Muscle layer of colon (tissue), 2 donors: ENCODE measurements around the gene POGZ.

ENCODE experiments used
- H3K27ac ChIP-seq: one replicate; pipeline ENCODE4 v1.7.0; 2013; ENCODE audit warnings: low read depth, mild to moderate bottlenecking, low read length, moderate library complexity
- H3K27me3 ChIP-seq, 2 donors: one replicate each; pipeline ENCODE4 v1.7.0; 2013; ENCODE audit warnings: low read length in 2 of 2, mild to moderate bottlenecking in 2 of 2; ENCODE audit not compliant: insufficient read depth in 2 of 2, control insufficient read depth in 1 of 2
- H3K36me3 ChIP-seq: one replicate; pipeline ENCODE4 v1.7.0; 2013; ENCODE audit warnings: mild to moderate bottlenecking, low read length; ENCODE audit not compliant: insufficient read depth
- H3K4me1 ChIP-seq: one replicate; pipeline ENCODE4 v1.7.0; 2013; ENCODE audit warnings: mild to moderate bottlenecking, low read length; ENCODE audit not compliant: insufficient read depth
- H3K4me3 ChIP-seq, 2 donors: one replicate each; pipeline ENCODE4 v1.7.0; 2013; ENCODE audit warnings: low read length in 2 of 2, low read depth in 1 of 2, mild to moderate bottlenecking in 1 of 2, moderate library complexity in 1 of 2
- H3K9ac ChIP-seq: one replicate; pipeline ENCODE4 v1.7.0; 2013; ENCODE audit warnings: low read length
- H3K9me3 ChIP-seq: one replicate; pipeline ENCODE4 v1.7.0; 2013; ENCODE audit warnings: mild to moderate bottlenecking, low read length
- donor health status: abdominal sarcoma.
- donor health status: Adenocarcinoma of cecum.

Gene POGZ

DNA sequence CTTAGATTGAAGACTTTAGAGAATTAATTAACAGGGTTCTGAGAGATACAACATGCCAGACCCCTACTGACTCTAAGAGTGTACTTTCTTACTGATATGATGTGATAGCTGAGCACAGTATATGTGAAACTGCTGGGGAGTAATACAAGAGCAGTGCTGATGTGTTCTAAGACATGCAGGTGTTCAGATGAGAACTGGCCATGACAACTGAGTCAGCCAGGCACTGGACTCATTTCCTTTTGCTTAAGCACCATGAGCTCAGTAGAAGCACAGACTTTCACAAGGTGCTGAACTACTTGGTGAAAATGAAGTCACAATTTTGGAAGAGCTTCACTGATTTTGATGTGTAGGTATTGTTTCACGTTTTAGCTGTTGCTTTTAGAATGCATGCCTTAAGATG lies 15.9 kb upstream of the POGZ start:
- Histone ChIP-seq H3K27ac (no peak overlapping the region), H3K4me1 (peaks cover 10% of the 10 kb centered on the region), H3K27me3 (no peaks in the 10 kb centered on the region), H3K9me3 (no peaks in the 10 kb centered on the region), H3K4me3 (no peak overlapping the region), H3K36me3 (no peaks in the 10 kb centered on the region), H3K9ac (no peak overlapping the region)

DNA sequence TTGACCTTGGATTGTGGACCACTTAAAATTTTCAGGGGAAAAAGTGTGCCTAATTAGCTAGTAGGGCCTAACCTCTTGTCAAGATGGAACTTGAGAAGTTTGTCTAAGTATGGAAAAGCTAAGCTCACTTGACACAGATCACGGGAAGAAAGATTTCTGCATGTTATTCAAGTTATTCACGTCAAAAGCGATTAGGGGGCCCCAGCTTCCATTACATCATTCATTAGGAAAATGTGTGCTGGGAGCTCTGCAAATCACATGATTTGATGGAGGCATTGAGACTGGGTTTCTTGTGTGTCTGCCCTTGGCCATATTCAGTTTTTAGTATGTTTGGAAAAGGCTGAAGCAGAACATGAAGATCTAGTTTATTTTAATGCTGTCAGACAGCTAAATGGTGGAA lies 15.5 kb upstream of the POGZ start:
- Histone ChIP-seq H3K4me3 (no peak overlapping the region), H3K9me3 (no peaks in the 10 kb centered on the region), H3K27me3 (no peaks in the 10 kb centered on the region), H3K36me3 (no peaks in the 10 kb centered on the region), H3K9ac (no peak overlapping the region), H3K4me1 (peaks cover 10% of the 10 kb centered on the region), H3K27ac (no peak overlapping the region)

DNA sequence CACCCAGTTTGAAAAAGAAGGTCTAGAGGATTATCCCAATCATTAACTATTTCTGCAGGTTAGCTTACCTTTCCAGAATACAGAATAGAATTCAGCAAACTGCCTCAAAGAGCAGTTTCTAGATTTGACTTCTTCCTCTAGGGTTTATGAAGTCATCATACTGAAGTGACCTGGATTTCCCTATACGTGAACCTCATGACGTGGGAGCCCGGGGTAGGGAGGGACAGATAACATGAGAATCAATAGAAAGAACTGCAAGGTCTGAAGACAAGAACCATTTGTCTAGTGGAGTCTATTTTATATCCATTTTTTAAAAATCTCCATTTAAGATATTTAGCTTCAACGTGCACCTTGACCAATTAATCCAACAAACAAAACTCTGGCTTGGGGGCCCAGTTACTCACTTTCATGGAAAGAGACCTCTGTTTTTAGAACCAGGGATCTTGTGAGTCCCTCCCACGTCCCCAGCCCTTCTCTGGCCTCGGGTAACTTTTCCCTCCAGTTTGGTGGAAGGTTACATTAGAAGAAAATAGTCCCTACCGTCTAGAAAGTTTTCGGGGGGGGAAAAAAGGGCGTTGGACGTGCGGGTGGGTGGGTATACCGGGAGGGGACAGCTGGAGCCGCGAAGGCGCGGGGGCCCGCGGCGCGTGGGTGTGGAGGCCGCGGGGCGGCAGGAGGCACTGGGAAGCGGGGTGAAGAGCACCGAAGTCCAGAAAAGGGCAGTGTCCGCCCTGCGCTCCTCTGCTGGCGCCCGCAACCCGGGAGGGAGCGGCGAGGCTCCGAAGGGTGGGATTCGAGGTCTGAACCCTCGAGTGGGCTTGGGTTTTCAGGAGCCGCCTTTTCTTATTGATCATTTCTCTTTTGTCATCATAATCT lies 13.8 kb upstream of the POGZ start:
- H3K27ac ChIP-seq: peak overlapping the region; percentile 41
- no peaks in the 10 kb centered on the region for H3K36me3 ChIP-seq
- no peaks in the 10 kb centered on the region for H3K27me3 ChIP-seq
- peaks cover 10% of the 10 kb centered on the region for H3K4me1 ChIP-seq
- H3K9ac ChIP-seq: peak overlapping the region; percentile 15
- H3K4me3 ChIP-seq: peak overlapping the region; percentile 18 to 59
- no peaks in the 10 kb centered on the region for H3K9me3 ChIP-seq

- Histone ChIP-seq H3K27me3 (no peaks in the 10 kb centered on the region), H3K9me3 (no peaks in the 10 kb centered on the region), H3K36me3 (no peaks in the 10 kb centered on the region), H3K4me3 (no peak overlapping the region), H3K9ac (no peak overlapping the region), H3K27ac (no peak overlapping the region), H3K4me1 (no peaks in the 10 kb centered on the region)
Measured at GRCh38 chr1:151465026-151465425, 5.7 kb upstream of the POGZ start.

- Histone ChIP-seq H3K27ac (no peak overlapping the region), H3K36me3 (no peaks in the 10 kb centered on the region), H3K27me3 (no peaks in the 10 kb centered on the region), H3K9me3 (no peaks in the 10 kb centered on the region), H3K4me3 (no peak overlapping the region), H3K4me1 (peaks cover 13% of the 10 kb centered on the region), H3K9ac (no peak overlapping the region)
Measured at GRCh38 chr1:151461694-151462093, 2.4 kb upstream of the POGZ start.

- H3K4me1 ChIP-seq: peaks cover 26% of the 10 kb centered on the region
- no peak overlapping the region for H3K9ac ChIP-seq
Measured at GRCh38 chr1:151458802-151459330, 428 bp downstream of the POGZ start.

GRCh38 chr1:151457911-151458801 lies 1.1 kb downstream of the POGZ start:
- H3K4me1 ChIP-seq: peaks cover 26% of the 10 kb centered on the region
- H3K4me3 ChIP-seq: peak overlapping the region; percentile 81 to 99
- peak overlapping the region; percentile 93 for H3K9ac ChIP-seq
- H3K36me3 ChIP-seq: no peaks in the 10 kb centered on the region
- no peaks in the 10 kb centered on the region for H3K27me3 ChIP-seq
- no peaks in the 10 kb centered on the region for H3K9me3 ChIP-seq
- H3K27ac ChIP-seq: peak overlapping the region; percentile 94

More at GRCh38 chr1:151458802-151459330, 428 bp downstream of the POGZ start:
- no peaks in the 10 kb centered on the region for H3K36me3 ChIP-seq
- H3K9me3 ChIP-seq: no peaks in the 10 kb centered on the region
- H3K27ac ChIP-seq: peak overlapping the region; percentile 52
- no peaks in the 10 kb centered on the region for H3K27me3 ChIP-seq
- H3K4me3 ChIP-seq: peak overlapping the region in 1 of 2 donors; percentile 57

- no peaks in the 10 kb centered on the region for H3K9me3 ChIP-seq
- no peak overlapping the region for H3K9ac ChIP-seq
- H3K4me3 ChIP-seq: no peak overlapping the region
- no peaks in the 10 kb centered on the region for H3K36me3 ChIP-seq
- H3K27me3 ChIP-seq: no peaks in the 10 kb centered on the region
- peaks cover 26% of the 10 kb centered on the region for H3K4me1 ChIP-seq
- H3K27ac ChIP-seq: no peak overlapping the region
Measured at GRCh38 chr1:151455966-151456365, 3.3 kb downstream of the POGZ start.

- Histone ChIP-seq H3K4me1 (peaks cover 26% of the 10 kb centered on the region), H3K36me3 (no peaks in the 10 kb centered on the region), H3K4me3 (no peak overlapping the region), H3K9ac (no peak overlapping the region), H3K27ac (no peak overlapping the region), H3K27me3 (no peaks in the 10 kb centered on the region), H3K9me3 (no peaks in the 10 kb centered on the region)
Measured at GRCh38 chr1:151455231-151455630, 4.1 kb downstream of the POGZ start.

GRCh38 chr1:151447696-151448095 lies 11.6 kb downstream of the POGZ start:
- no peak overlapping the region for H3K27ac ChIP-seq
- H3K9me3 ChIP-seq: no peaks in the 10 kb centered on the region
- H3K9ac ChIP-seq: no peak overlapping the region
- H3K4me1 ChIP-seq: peaks cover 29% of the 10 kb centered on the region
- H3K27me3 ChIP-seq: no peaks in the 10 kb centered on the region
- no peak overlapping the region for H3K4me3 ChIP-seq
- no peaks in the 10 kb centered on the region for H3K36me3 ChIP-seq

DNA sequence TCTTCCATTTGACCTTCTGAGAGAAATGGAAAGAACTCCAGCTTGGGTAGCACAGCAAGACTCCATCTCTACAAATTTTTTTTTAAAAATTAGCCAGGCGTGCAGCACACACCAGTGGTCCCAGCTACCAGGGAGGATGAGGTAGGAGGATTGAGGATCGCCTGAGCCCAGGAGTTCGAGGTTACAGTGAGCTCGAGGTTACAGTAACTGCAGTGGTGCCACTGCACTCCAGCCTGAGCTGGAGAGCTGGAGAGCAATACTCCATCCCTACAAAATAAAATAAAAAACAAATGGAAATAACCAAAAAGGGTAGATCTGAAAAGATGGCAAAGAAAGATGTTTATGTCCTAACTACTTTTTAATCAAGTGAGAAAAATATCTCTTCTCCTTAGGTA lies 14.5 kb downstream of the POGZ start:
- Histone ChIP-seq H3K9me3 (no peaks in the 10 kb centered on the region), H3K4me1 (peaks cover 40% of the 10 kb centered on the region), H3K27ac (no peak overlapping the region), H3K4me3 (no peak overlapping the region), H3K27me3 (no peaks in the 10 kb centered on the region), H3K36me3 (peaks cover 16% of the 10 kb centered on the region), H3K9ac (no peak overlapping the region)
